Muscle layer of duodenum (tissue), 2 donors: ENCODE data around the gene ZNF593OS.

Experiments used
- H3K27ac ChIP-seq: one replicate; pipeline ENCODE4 v1.7.0; 2013; ENCODE audit warnings: mild to moderate bottlenecking, low read length
- H3K27me3 ChIP-seq: one replicate; pipeline ENCODE4 v1.7.0; 2013; ENCODE audit warnings: low read depth, mild to moderate bottlenecking, control low read depth, low read length
- H3K36me3 ChIP-seq, 2 donors: one replicate each; pipeline ENCODE4 v1.7.0; 2013; ENCODE audit warnings: low read length in 2 of 2, control low read depth in 1 of 2, mild to moderate bottlenecking in 1 of 2; ENCODE audit not compliant: insufficient read depth in 2 of 2, control insufficient read depth in 1 of 2
- H3K4me1 ChIP-seq, 2 donors: one replicate each; pipeline ENCODE4 v1.7.0; 2013; ENCODE audit warnings: low read length in 2 of 2, mild to moderate bottlenecking in 2 of 2, control low read depth in 1 of 2, moderate library complexity in 1 of 2; ENCODE audit not compliant: insufficient read depth in 2 of 2, control insufficient read depth in 1 of 2
- H3K4me3 ChIP-seq, 2 donors: one replicate each; pipeline ENCODE4 v1.7.0; 2013; ENCODE audit warnings: low read length in 2 of 2, low read depth in 1 of 2, mild to moderate bottlenecking in 1 of 2
- H3K9me3 ChIP-seq, 2 donors: one replicate each; pipeline ENCODE4 v1.7.0; 2013; ENCODE audit warnings: low read length in 2 of 2, control low read depth in 1 of 2, mild to moderate bottlenecking in 1 of 2; ENCODE audit not compliant: control insufficient read depth in 1 of 2
- donor health status: healthy.

Gene ZNF593OS

DNA sequence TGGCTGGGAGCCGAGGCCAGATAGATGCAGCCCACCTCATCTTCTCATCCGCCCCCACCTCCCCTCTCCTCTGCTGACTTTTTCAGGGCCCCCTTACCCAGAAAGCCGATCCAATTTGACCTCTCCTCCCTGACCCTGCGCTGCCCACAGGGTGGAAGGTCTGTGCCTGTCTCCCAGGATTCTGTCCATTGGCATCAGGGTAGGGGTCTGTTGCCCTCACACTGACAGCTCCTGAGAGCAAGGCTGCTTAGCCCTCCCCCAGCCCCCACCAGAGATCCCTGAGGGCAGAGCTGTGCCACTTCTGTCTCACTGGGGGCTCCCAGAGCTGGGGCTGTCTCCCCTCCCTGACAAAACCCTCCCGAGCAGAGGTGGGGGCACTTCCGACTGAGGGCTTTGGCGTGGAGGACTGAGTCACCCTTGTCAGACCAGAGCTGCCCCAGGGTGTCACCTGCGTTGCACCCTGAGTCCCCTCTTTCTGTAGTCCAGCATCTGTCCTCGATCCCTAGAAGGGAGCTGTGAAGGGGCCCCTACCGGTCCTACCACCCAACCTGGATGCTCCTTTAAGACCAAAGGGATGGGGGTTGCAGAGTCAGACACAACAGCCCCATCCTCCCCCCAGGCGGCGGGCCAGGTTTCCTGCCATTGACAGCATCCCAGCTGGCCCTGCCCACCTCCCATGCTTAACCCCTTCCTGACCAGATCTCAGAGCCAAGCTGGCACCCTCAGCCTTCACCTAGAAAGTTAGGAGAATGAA is 15.2 kb downstream of the ZNF593OS start:
- Histone ChIP-seq H3K27ac (no peak overlapping the region), H3K9me3 (no peaks in the 10 kb centered on the region), H3K27me3 (peaks cover 8% of the 10 kb centered on the region), H3K36me3 (no peaks in the 10 kb centered on the region), H3K4me1 (peaks cover 0 to 7% of the 10 kb centered on the region in 2 donors), H3K4me3 (no peak overlapping the region)

DNA sequence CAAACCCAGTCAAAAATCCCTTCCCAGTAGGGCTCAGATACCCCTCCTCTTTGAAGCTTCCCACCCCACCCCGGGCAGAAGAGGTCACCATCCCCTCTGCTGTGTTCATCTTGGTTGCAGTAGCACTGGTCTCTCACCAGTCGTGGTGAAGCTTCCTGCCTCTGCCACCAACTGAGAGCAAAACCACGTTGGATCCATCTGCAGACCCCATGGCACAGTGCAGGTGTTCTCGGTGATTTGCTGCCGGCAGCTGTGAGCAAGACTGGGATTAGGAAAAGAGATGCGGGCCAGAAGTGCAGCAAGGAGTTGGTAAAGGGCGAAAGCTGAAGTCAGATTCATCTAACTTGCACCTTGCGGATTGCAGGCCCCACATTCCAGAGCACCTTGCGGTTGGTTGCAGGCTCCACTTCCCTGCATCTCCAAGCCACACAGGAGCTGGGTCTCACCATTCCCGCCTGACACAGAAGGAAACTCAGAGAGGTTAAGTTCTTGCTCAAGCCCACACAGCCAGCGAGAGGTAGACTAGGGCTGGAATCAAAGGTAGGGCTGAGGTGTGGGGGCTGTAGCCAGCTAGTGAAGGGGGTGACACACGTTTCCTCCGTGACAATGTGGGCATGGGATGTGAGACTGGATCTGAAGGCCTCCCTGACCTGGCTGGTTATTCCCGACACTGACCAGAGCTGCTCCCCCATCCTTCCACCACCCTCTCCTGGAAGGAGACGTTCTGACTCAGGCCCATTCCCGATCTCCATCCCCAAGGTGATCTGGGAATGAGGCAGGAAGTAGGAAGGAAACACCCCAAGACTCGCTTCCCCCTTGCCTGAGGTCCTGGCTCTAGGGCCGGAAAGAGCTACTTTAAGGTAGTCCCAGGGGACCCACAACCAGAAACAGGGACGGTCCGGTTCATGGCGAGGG is 16.0 kb downstream of the ZNF593OS start:
- Histone ChIP-seq H3K27me3 (peaks cover 8% of the 10 kb centered on the region), H3K4me3 (no peak overlapping the region), H3K9me3 (no peaks in the 10 kb centered on the region)

DNA sequence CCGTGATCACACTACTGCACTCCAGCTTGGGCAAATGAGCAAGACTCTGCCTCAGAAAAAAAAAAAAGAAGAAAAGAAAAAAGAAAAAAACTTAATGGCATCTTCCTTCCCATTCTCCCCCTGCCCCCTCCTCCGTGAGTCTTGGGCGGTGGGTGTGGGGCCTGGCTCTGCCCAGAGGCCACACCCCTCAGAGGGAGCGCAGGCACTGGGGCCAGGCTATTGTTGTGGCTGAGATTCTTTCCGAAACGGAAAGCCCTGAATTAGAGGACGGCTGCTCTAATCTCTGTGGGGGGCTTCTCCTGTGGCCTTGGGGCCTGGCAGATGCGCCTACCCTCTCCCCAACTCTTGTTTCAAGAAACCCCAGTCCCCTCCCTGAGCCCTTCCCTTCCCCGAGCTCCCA is 16.9 kb downstream of the ZNF593OS start:
- Histone ChIP-seq H3K4me1 (no peaks in the 10 kb centered on the region), H3K27me3 (peaks cover 8% of the 10 kb centered on the region), H3K9me3 (no peaks in the 10 kb centered on the region), H3K4me3 (no peak overlapping the region), H3K36me3 (no peaks in the 10 kb centered on the region), H3K27ac (no peak overlapping the region)

More for the DNA sequence above, 16.0 kb downstream of the ZNF593OS start:
- no peaks in the 10 kb centered on the region for H3K36me3 ChIP-seq
- no peak overlapping the region for H3K27ac ChIP-seq
- no peaks in the 10 kb centered on the region for H3K4me1 ChIP-seq

DNA sequence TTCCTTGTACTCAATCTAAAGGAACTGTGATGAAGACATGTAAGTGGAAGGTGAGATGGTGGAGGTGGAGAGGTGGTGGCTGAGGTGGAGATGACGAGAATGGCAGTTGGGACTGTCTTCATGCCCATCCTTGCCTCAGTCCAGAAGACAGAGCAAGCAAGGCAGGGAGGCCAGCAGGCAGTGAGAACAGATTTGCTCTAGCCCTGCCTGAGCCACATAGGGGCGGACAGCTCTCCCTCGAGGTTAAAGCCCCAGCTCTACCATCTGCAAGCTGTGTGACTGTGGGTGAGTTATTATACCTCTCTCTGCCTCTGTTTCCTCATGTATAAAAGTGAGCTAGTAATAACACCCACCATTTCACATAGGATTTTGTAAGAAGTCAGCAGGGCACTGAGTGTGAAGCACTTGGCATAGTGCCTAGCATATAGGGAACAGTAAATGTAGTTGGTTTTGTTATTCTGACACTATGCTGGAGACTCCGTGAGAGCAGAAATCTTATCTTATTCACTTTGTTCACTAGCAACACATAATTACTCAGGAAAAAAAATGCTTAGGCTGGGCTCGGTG is 17.6 kb downstream of the ZNF593OS start:
- Histone ChIP-seq H3K4me3 (no peak overlapping the region), H3K36me3 (no peaks in the 10 kb centered on the region), H3K27me3 (peaks cover 8% of the 10 kb centered on the region), H3K4me1 (no peaks in the 10 kb centered on the region), H3K27ac (no peak overlapping the region), H3K9me3 (no peaks in the 10 kb centered on the region)

DNA sequence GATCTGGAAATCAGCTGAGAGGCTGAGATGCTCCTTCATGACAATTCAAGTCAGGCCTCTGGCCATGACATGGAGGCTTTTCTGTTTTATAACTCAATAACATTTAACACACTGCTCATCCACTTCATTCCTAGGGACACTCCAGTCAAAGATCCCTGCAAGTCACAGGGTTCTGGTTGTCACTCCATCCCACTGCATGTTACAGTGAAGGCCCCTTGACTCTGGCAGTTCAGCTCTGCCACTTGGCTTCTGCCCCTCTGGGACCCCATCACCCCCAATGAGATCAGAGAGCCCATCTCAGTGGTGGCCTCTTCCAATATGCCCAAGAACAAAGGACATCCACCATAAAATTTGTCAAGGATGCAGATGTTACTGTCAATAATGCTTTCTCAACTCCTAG is 22.7 kb downstream of the ZNF593OS start:
- no peaks in the 10 kb centered on the region for H3K36me3 ChIP-seq
- no peaks in the 10 kb centered on the region for H3K27me3 ChIP-seq
- H3K4me1 ChIP-seq: no peaks in the 10 kb centered on the region
- no peak overlapping the region for H3K27ac ChIP-seq
- H3K4me3 ChIP-seq: no peak overlapping the region
- H3K9me3 ChIP-seq: no peaks in the 10 kb centered on the region

DNA sequence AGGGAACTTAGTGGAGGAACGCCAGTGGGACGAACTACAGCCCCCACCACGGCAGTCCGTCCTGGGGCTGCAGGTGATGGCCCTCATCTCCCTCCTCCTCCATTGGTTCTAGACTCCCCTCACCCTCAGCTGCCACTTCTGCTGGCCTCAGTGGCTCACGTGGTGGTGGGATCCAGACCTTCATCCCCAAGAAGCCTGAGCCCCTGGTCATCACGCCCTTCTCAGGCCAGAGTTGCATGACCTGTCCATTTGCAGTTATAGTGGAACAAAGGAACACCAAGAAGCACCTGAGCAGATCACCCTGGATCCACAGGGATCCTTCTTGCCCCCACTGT is 25.7 kb downstream of the ZNF593OS start:
- H3K36me3 ChIP-seq: no peaks in the 10 kb centered on the region
- H3K9me3 ChIP-seq: no peaks in the 10 kb centered on the region
- no peak overlapping the region for H3K4me3 ChIP-seq
- no peak overlapping the region for H3K27ac ChIP-seq
- H3K4me1 ChIP-seq: no peaks in the 10 kb centered on the region
- no peaks in the 10 kb centered on the region for H3K27me3 ChIP-seq

DNA sequence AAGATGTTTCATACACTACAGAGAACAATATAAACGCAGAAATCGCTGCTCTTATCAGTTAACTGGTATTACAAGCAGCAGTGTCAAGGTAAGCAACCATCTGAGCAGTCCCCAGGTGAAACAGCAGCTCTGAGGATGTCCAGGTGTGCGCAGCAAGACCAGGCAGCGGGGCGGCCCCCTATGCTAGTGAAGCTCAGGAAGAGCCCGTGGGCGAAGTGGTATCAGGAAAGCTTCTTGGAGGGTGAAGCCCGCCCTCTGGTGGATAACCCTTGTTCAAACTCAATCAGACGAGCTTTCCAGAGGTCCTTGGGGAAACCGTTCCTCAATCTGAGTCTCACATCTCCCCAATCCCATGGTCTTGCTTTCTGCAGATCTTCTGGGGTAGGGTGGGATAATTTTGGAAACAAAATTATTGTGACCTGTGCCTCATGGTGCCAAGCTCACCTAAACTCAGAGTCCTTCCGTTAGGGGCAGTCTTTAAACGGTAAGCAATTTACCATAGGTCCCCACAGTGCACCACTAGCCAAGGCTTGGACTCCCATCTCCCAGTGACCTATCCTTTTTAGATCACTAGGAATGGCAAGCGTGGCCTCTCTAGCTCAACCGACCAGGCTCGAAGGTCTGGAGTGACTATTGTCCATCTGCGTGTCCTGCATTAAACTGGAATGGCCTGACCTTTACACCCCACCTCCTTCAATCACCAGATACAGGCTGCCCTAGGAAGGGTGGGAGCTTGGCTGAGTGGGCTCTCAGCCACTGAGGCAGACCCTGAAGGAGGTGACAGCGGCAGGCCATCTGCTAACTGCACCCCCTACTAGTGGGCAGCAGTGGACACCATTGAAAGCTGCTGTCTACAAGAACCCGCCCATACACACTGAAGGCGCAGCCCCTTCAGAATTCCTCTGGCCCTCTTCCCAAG is 26.3 kb downstream of the ZNF593OS start:
- Histone ChIP-seq H3K9me3 (no peaks in the 10 kb centered on the region), H3K4me1 (no peaks in the 10 kb centered on the region), H3K27me3 (no peaks in the 10 kb centered on the region), H3K36me3 (no peaks in the 10 kb centered on the region), H3K4me3 (no peak overlapping the region), H3K27ac (no peak overlapping the region)

DNA sequence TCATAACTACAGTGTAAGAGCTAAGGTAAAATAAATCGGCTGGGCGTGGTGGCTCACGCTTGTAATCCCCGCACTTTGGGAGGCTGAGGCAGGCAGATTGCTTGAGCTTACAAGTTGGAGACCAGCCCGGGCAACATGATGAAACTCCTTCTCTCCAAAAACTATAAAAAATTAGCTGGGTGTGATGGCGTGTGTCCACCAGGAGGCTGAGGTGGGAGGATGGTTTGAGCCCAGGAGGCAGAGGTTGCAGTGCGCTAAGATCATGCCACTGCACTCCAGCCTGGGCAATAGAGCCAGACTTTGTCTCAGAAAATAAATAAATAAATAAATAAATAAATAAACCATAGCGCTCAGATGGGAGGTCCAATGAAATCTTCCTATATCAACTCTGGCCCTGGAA is 29.5 kb downstream of the ZNF593OS start:
- Histone ChIP-seq H3K27ac (no peak overlapping the region), H3K9me3 (no peaks in the 10 kb centered on the region), H3K4me1 (no peaks in the 10 kb centered on the region), H3K36me3 (no peaks in the 10 kb centered on the region), H3K4me3 (no peak overlapping the region), H3K27me3 (no peaks in the 10 kb centered on the region)

DNA sequence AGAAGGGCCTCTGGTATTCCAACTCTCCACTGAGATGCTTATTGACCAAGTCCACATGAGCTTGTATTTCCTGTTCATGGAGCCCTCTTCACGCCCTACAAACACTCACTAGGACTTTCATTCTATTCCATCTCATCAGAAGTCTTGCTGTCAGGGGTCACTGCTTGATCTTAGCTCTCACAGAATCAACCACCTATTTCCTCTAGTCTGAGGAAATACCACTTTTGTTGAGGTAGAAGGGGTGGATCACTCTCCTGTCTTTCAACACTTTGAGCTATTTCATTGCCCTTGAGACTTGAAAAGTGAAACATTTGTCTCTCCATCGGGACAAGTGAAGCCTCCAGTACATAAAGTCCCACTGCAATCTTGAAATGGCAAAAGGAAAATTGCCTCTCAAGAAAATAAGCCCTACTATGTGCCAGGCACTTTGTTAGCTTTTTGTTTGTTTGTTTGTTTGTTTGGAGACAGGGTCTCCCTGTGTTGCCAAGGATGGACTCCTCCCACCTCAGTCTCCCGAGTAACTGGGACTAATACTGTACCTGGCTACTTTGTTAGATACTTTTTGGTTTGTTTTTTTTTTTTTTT is 32.6 kb downstream of the ZNF593OS start:
- Histone ChIP-seq H3K4me1 (no peaks in the 10 kb centered on the region), H3K9me3 (no peaks in the 10 kb centered on the region), H3K27me3 (no peaks in the 10 kb centered on the region), H3K27ac (no peak overlapping the region), H3K36me3 (no peaks in the 10 kb centered on the region), H3K4me3 (no peak overlapping the region)

DNA sequence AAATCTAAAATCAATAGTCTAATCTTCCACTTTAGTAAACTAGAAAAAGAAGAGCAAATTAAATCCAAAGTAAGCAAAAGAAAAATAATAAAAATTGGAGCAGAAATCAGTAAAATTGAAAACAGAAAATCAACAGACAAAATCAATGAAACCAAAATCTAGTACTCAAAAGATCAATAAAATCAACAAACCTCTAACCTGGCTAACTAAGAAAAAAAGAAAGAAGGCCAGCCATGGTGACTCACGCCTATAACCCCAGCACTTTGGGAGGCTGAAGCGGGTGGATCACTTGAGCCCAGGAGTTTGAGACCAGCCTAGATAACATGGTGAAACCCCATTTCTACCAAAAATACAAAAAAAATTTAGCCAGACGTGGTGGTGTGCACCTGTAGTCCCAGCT is 37.2 kb downstream of the ZNF593OS start:
- no peaks in the 10 kb centered on the region for H3K36me3 ChIP-seq
- H3K9me3 ChIP-seq: no peaks in the 10 kb centered on the region
- no peaks in the 10 kb centered on the region for H3K27me3 ChIP-seq
- no peaks in the 10 kb centered on the region for H3K4me1 ChIP-seq
- no peak overlapping the region for H3K4me3 ChIP-seq
- no peak overlapping the region for H3K27ac ChIP-seq
